MCF 10A (cell line): ENCODE measurements around the gene PLXND1. TPM values are rescaled to one million over a fixed set of nuclear protein-coding genes. Genes with fewer than 3 reads are reported as not detected.

Experiments
- BruUV-seq: library from RNA; stranded (reverse); fragments of 400-500 nt; replicated peaks from 2 replicates; lab custom pipeline; 2021; lab: Mats Ljungman, UMichigan
- CTCF ChIA-PET: fragments of 300-600 bp; sonication (Branson Sonifier 250); formaldehyde crosslinking; extraction: SDS; loops from one replicate; lab custom pipeline; 2021; ENCODE audit warnings: antibody characterized with exemption, inconsistent platforms; lab: Yijun Ruan, JAX
- POLR2A ChIA-PET: fragments of 300-600, 350-650 bp; sonication (Branson Sonifier 250); formaldehyde crosslinking; extraction: SDS; loops from one replicate; lab custom pipeline; 2020; ENCODE audit warnings: antibody characterized with exemption, inconsistent platforms; lab: Yijun Ruan, JAX
- DNase-seq: peaks from one replicate; pipeline ENCODE4 v3.0.0-alpha.2; 2018; ENCODE audit not compliant: unreplicated experiment
- H3K27ac Mint-ChIP-seq: one replicate; pipeline ENCODE4 v1.8.0; 2022; ENCODE audit warnings: mild to moderate bottlenecking, low read depth, mixed read lengths; ENCODE audit not compliant: unreplicated experiment
- H3K27me3 Mint-ChIP-seq: one replicate; pipeline ENCODE4 v1.8.0; 2022; ENCODE audit warnings: mixed read lengths; ENCODE audit not compliant: insufficient read depth, unreplicated experiment
- H3K36me3 Mint-ChIP-seq: one replicate; pipeline ENCODE4 v1.8.0; 2022; ENCODE audit warnings: mild to moderate bottlenecking, moderate library complexity, mixed read lengths; ENCODE audit not compliant: insufficient read depth, unreplicated experiment
- H3K4me1 Mint-ChIP-seq: one replicate; pipeline ENCODE4 v1.8.0; 2022; ENCODE audit warnings: mixed read lengths; ENCODE audit not compliant: insufficient read depth, unreplicated experiment
- H3K4me3 Mint-ChIP-seq: one replicate; pipeline ENCODE4 v1.8.0; 2022; ENCODE audit warnings: mild to moderate bottlenecking, moderate library complexity, mixed read lengths; ENCODE audit not compliant: unreplicated experiment
- H3K9me3 Mint-ChIP-seq: one replicate; pipeline ENCODE4 v1.8.0; 2022; ENCODE audit warnings: mixed read lengths; ENCODE audit not compliant: unreplicated experiment
- CTCF ChIP-seq: fragments of 200-600 bp; IDR thresholded peaks from one replicate; pipeline ENCODE4 v1.8.0; 2022; ENCODE audit warnings: antibody characterized with exemption, mild to moderate bottlenecking; ENCODE audit not compliant: unreplicated experiment
- intact Hi-C: fragments of 100-400 bp; cut with micrococcal nuclease; formaldehyde crosslinking; loops from 2 replicates; pipeline ENCODE4 v1.14.1; 2022
- total RNA-seq: library from RNA; stranded (reverse); gene quantifications from 2 replicates; pipeline ENCODE4 v1.2.3, GENCODE V29; 2022

PLXND1 gene
- total RNA-seq, 1 experiment from 2014 or later, result 5.6 TPM

GRCh38 chr3:129605203-129605921, 1.1 kb downstream of the PLXND1 start:
- Mint-ChIP-seq H3K9me3 (no peaks in the 10 kb centered on the region), H3K27me3 (no peaks in the 10 kb centered on the region), H3K4me3 (peak overlapping the region; percentile 87), H3K36me3 (no peaks in the 10 kb centered on the region), H3K4me1 (peaks cover 6% of the 10 kb centered on the region), H3K27ac (no peak overlapping the region)
- no peak for TF ChIP-seq CTCF
- no peak for DNase-seq
- ChIA-PET POLR2A (no interaction called here), CTCF (interaction anchor here (1.1 kb wide), 2 partner anchors 115 to 220 kb away, joined by 3 to 5 read pairs; no protein-coding TSS in a partner anchor)
- intact Hi-C loops, result no loop called here
- BruUV-seq, result no TSS peak

- H3K4me1 Mint-ChIP-seq, result peaks cover 6% of the 10 kb centered on the region
- peak overlapping the region; percentile 36 for H3K4me3 Mint-ChIP-seq
- intact Hi-C loops, result no loop called here
- CTCF ChIA-PET, result interaction anchor here (1.1 kb wide), 1 partner anchor 221 kb away, joined by 3 read pairs; no protein-coding TSS in a partner anchor
- no peak for DNase-seq
- no peaks in the 10 kb centered on the region for H3K9me3 Mint-ChIP-seq
- H3K36me3 Mint-ChIP-seq, result no peaks in the 10 kb centered on the region
- TF ChIP-seq CTCF, result no peak
- no peaks in the 10 kb centered on the region for H3K27me3 Mint-ChIP-seq
- POLR2A ChIA-PET, result no interaction called here
- BruUV-seq, result no TSS peak
- H3K27ac Mint-ChIP-seq, result no peak overlapping the region
These were observed 1.7 kb downstream of the PLXND1 start for GRCh38 chr3:129604767-129605166.

GRCh38 chr3:129603991-129604749, 2.3 kb downstream of the PLXND1 start:
- CTCF ChIA-PET, result no interaction called here
- H3K4me3 Mint-ChIP-seq, result peak overlapping the region; percentile 36
- BruUV-seq, result no TSS peak
- no peaks in the 10 kb centered on the region for H3K9me3 Mint-ChIP-seq
- peaks cover 6% of the 10 kb centered on the region for H3K4me1 Mint-ChIP-seq
- DNase-seq, result no peak
- POLR2A ChIA-PET, result interaction anchor here (0.6 kb wide), 1 partner anchor 215 kb away, joined by 3 read pairs; no protein-coding TSS in a partner anchor
- no peak overlapping the region for H3K27ac Mint-ChIP-seq
- no peak for TF ChIP-seq CTCF
- intact Hi-C loops, result no loop called here
- no peaks in the 10 kb centered on the region for H3K36me3 Mint-ChIP-seq
- H3K27me3 Mint-ChIP-seq, result no peaks in the 10 kb centered on the region

GRCh38 chr3:129603561-129603942, 2.9 kb downstream of the PLXND1 start:
- no peaks in the 10 kb centered on the region for H3K36me3 Mint-ChIP-seq
- no peaks in the 10 kb centered on the region for H3K27me3 Mint-ChIP-seq
- peaks cover 6% of the 10 kb centered on the region for H3K4me1 Mint-ChIP-seq

More at GRCh38 chr3:129603561-129603942, 2.9 kb downstream of the PLXND1 start:
- ChIA-PET POLR2A (interaction anchor here (0.6 kb wide), 1 partner anchor 216 kb away, joined by 3 read pairs; no protein-coding TSS in a partner anchor), CTCF (no interaction called here)
- no peak overlapping the region for H3K4me3 Mint-ChIP-seq
- intact Hi-C loops, result no loop called here
- H3K9me3 Mint-ChIP-seq, result no peaks in the 10 kb centered on the region
- TF ChIP-seq CTCF, result no peak
- no peak overlapping the region for H3K27ac Mint-ChIP-seq
- BruUV-seq, result no TSS peak
- no peak for DNase-seq
